ENCODE data around the gene TRMO.

Gene TRMO

GRCh38 chr9:97938081-97938644 lies 15.9 kb upstream of the TRMO start, which contains the start of gene HEMGN:
HEMGN (minus strand) TSS chr9:97938172; CDS start chr9:97938136, 36 bp downstream.
- DNase-seq (ENCODE audit: low spot score) = no peak

- no peak for DNase-seq (ENCODE audit: low spot score)
Observed at GRCh38 chr9:97936998-97937397, 14.7 kb upstream of the TRMO start.

DNA sequence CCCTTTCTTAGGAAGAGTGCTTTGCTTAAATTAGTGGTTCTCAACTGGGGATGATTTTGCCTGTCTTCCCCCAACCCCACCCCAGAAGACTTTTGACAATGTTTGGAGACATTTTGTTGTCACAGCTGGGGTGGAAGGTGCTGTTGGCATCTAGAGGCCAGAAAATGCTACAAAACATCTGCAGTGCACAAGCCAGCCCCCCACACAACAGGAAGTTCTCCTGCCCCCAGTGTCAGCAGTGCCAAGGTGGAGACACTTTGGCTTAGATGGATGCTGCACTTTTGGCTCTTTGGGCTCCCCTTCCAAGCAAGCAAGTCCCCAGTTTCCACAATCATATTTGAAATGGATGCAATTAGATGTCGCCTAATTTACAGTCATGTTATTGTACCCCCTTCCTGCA lies 13.0 kb upstream of the TRMO start:
- DNase-seq (ENCODE audit: low spot score) = no peak

- no peak for DNase-seq (ENCODE audit: low spot score)
Observed at GRCh38 chr9:97934321-97935115, 12.2 kb upstream of the TRMO start.

DNA sequence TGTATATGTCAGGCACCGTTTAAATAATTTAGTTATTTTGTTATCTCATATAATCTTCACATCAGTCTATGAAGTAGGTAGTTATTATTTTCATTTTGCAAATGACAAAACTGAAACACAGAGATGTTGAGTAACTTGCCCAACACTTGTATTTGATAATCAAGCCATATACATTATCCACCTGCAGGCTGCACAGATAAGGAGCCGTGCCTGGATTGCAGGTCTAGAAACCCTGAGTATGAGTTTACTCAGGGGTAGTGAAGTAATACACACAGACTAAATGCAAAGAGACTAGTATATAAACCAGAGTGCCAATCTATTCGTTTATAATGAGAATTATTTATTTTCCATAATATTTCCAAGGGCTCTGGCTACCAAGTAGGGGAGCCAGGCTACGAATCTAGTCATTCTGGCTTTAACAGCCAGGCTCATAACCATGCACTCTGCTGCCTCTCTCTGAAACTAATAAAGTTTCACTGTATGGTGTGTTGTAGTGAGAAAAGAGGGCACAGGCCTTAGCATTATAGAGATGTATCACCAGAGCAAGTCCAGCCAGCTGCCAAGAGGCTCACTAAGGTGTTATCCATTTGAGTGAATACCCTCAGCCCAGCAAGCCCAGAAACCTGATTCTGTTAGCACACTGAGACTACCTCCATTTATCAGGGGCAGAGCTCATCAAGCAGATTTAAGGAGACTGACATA lies 11.1 kb upstream of the TRMO start:
- DNase-seq (ENCODE audit: low spot score) = no peak

GRCh38 chr9:97930972-97931371 lies 8.7 kb upstream of the TRMO start:
- no peak for DNase-seq (ENCODE audit: low spot score)

DNA sequence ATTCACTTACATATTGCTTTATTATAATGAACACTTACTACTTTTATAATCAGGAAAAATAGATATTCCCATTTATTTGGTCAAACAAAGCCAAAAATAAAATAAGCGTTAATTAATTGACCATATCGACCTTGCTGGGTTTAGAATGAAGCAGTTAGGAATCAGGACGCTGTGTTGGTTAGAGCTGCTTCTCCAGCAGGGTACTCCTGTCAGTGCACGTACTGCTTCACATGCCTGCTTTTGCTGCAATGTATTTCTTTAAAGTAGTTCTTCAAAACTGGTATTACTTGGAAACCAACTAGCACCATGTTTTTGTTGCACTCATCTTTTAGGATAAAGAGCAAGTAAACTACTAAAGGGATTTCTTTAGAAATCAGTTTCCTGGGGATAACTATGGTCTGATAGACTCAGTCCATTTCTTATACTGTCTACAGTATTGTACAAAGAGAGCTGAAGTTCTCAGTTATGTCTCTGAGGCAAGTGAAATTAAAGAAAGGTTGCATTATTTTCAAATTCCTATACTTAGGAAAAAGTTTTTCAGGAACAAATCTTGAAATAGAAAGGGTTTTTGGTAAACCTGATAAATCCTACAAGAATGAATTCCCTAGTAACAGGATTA lies 6.8 kb upstream of the TRMO start:
- DNase-seq (ENCODE audit: low spot score) = no peak

- DNase-seq (ENCODE audit: low spot score) = no peak
Observed at GRCh38 chr9:97925497-97926334, 3.4 kb upstream of the TRMO start.

GRCh38 chr9:97924386-97924785 lies 2.1 kb upstream of the TRMO start:
- DNase-seq (ENCODE audit: low spot score) = no peak

- DNase-seq (ENCODE audit: low spot score) = peak; percentile 90
Observed at GRCh38 chr9:97923529-97924108, 1.3 kb upstream of the TRMO start.

- DNase-seq (ENCODE audit: low spot score) = no peak
Observed at GRCh38 chr9:97919217-97919813, 3.0 kb downstream of the TRMO start.

- DNase-seq (ENCODE audit: low spot score) = no peak
Observed at GRCh38 chr9:97918611-97919010, 3.7 kb downstream of the TRMO start.

DNA sequence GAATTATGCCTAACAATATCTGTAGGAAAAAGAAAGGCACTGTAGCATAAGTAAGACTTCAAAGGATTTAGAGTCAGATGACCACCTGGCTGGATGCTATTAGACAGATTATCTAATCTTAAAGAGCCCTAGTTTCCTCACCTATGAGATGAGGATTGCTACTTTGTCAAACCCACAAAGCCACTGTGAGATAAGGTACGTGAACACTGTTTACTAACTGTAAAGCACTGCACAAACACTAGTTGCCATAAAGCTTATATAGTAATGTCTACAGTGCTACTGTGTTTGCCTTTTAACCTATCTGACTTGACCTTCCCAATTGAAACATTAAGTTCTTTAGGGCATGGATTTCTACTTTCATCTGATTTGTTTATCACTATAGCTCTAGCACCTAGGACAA lies 10.3 kb downstream of the TRMO start:
- no peak for DNase-seq (ENCODE audit: low spot score)

GRCh38 chr9:97911528-97911927 lies 10.8 kb downstream of the TRMO start:
- no peak for DNase-seq (ENCODE audit: low spot score)

- no peak for DNase-seq (ENCODE audit: low spot score)
Observed at GRCh38 chr9:97910357-97910756, 11.9 kb downstream of the TRMO start.

DNA sequence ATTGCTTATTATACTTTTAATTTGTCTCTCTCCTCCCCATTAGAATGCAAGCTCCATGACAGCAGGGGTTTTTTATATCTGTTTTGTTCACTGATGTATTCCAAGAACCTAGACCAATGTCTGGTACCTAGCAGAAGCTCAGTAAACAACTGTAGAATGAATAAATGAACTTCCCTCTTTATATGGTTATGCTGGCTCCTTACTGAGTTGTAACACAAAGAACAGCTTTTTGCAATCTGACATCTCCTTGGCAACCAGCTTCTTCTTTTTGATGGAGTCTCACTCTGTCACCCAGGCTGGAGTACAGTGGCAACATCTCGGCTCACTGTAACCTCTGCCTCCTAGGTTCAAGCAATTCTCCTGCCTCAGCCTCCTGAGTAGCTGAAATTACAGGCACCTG lies 13.6 kb downstream of the TRMO start:
- no peak for DNase-seq (ENCODE audit: low spot score)

GRCh38 chr9:97907632-97908031 lies 14.7 kb downstream of the TRMO start:
- DNase-seq (ENCODE audit: low spot score) = no peak

- no peak for DNase-seq (ENCODE audit: low spot score)
Observed at GRCh38 chr9:97907046-97907445, 15.3 kb downstream of the TRMO start.

DNA sequence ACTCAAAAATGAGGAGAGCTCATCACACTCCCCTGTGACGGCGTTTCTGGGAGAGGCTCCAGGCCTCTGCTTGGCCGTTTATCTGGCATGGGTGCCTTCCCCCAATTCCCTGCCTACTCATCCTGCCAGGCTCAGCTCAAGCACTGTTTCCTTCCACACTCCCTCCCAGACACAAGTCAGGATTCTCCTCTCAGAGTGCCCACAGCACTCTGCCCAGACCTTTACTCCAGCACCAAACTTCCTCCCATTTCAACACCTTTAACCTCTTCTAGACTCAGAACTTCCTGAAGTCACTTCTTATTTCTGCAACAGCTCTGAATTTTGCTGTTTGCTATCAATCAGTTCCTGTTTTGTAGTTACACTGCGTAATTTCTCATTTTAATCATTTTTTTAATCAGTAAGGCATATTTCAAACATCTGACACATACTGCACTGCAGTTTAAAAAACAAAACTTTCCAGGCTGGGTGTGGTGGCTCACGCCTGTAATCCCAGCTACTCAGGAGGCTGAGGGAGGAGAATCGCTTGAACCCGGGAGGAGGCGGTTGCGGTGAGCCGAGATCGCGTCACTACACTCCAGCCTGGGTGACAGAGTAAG lies 16.0 kb downstream of the TRMO start:
- peak; percentile 54 for DNase-seq (ENCODE audit: low spot score)

- no peak for DNase-seq (ENCODE audit: low spot score)
Observed at GRCh38 chr9:97905228-97905627, 17.1 kb downstream of the TRMO start.

DNA sequence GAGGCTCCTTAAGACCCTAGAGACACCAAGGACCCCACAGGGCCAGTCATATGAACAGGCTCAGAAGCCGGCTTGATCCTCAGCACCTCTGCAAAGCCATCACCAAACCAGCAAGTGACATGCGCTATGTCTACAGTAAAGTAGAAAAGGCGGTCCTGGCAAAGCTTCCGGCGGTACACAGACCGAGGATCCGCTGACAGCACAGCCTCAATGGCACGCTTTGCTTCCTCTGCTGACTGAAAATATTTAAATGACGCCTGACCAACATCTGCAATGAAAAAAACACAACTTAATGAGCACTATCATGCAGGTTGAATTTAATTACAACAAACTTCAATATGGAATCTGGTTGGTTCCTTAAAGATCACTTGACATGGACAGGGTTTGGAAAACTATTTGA lies 17.6 kb downstream of the TRMO start:
- DNase-seq (ENCODE audit: low spot score) = no peak

Measured in globus pallidus (tissue), 1 donor.